Ishikawa (cell line): Measurements from ENCODE around the gene RSL1D1.

Experiments
- CEBPB ChIP-seq: IDR thresholded peaks from 2 replicates; pipeline ENCODE4 v1.6.1; 2012
- CREB1 ChIP-seq: IDR thresholded peaks from 2 replicates; pipeline ENCODE4 v1.6.1; 2012; ENCODE audit warnings: low read depth
- EGR1 ChIP-seq: IDR thresholded peaks from 2 replicates; pipeline ENCODE4 v1.6.1; 2012
- EP300 ChIP-seq: IDR thresholded peaks from 2 replicates; pipeline ENCODE4 v1.6.1; 2012; ENCODE audit warnings: borderline replicate concordance
- FOXM1 ChIP-seq: IDR thresholded peaks from 2 replicates; pipeline ENCODE4 v1.6.1; 2012; ENCODE audit warnings: low read depth, borderline replicate concordance
- MAX ChIP-seq: IDR thresholded peaks from 2 replicates; pipeline ENCODE4 v1.6.1; 2012
- NFIC ChIP-seq: IDR thresholded peaks from 2 replicates; pipeline ENCODE4 v1.6.1; 2012
- RAD21 ChIP-seq: IDR thresholded peaks from 2 replicates; pipeline ENCODE4 v1.6.1; 2012; ENCODE audit warnings: low read depth
- REST ChIP-seq: IDR thresholded peaks from 2 replicates; pipeline ENCODE4 v1.6.1; 2012; ENCODE audit warnings: low read depth, mild to moderate bottlenecking
- TAF1 ChIP-seq: IDR thresholded peaks from 2 replicates; pipeline ENCODE4 v1.6.1; 2012; ENCODE audit warnings: low read depth, mild to moderate bottlenecking
- TCF12 ChIP-seq: IDR thresholded peaks from 2 replicates; pipeline ENCODE4 v1.6.1; 2012; ENCODE audit warnings: low read depth
- TEAD4 ChIP-seq: IDR thresholded peaks from 2 replicates; pipeline ENCODE4 v1.6.1; 2012
- USF1 ChIP-seq: IDR thresholded peaks from 2 replicates; pipeline ENCODE4 v1.6.1; 2012
- YY1 ChIP-seq: IDR thresholded peaks from 2 replicates; pipeline ENCODE4 v1.6.1; 2012; ENCODE audit warnings: low read depth
- ZBTB7A ChIP-seq: IDR thresholded peaks from 2 replicates; pipeline ENCODE4 v1.6.1; 2012; ENCODE audit warnings: low read depth

The RSL1D1 gene

GRCh38 chr16:11833951-11834695 is 17.2 kb downstream of the RSL1D1 start:
- no peak for TF ChIP-seq EGR1
- no peak for TF ChIP-seq TEAD4
- no peak for TF ChIP-seq CREB1
- no peak for TF ChIP-seq REST
- TF ChIP-seq RAD21 = no peak
- TF ChIP-seq USF1 = no peak
- TF ChIP-seq TCF12 = no peak
- no peak for TF ChIP-seq NFIC
- TF ChIP-seq FOXM1 = no peak
- no peak for TF ChIP-seq TAF1
- no peak for TF ChIP-seq EP300
- no peak for TF ChIP-seq YY1
- TF ChIP-seq ZBTB7A = no peak
- no peak for TF ChIP-seq CEBPB
- TF ChIP-seq MAX = no peak

GRCh38 chr16:11828696-11829095 is 22.6 kb downstream of the RSL1D1 start:
- TF ChIP-seq EP300 (no peak), NFIC (no peak), YY1 (no peak), RAD21 (no peak), FOXM1 (no peak), CEBPB (no peak), EGR1 (no peak), REST (no peak), TCF12 (no peak), MAX (no peak), TEAD4 (no peak), CREB1 (no peak), ZBTB7A (no peak), USF1 (no peak)

GRCh38 chr16:11824362-11824761 is 27.0 kb downstream of the RSL1D1 start:
- TF ChIP-seq RAD21 = no peak
- no peak for TF ChIP-seq FOXM1
- no peak for TF ChIP-seq USF1
- no peak for TF ChIP-seq CREB1
- no peak for TF ChIP-seq TEAD4
- no peak for TF ChIP-seq EGR1
- no peak for TF ChIP-seq EP300
- no peak for TF ChIP-seq YY1

- TF ChIP-seq CEBPB = no peak
- TF ChIP-seq ZBTB7A = no peak
- TF ChIP-seq TAF1 = no peak
- no peak for TF ChIP-seq TCF12
- TF ChIP-seq CREB1 = no peak
- no peak for TF ChIP-seq YY1
- no peak for TF ChIP-seq NFIC
- no peak for TF ChIP-seq TEAD4
- no peak for TF ChIP-seq EP300
Observed at GRCh38 chr16:11819798-11820197, 31.5 kb downstream of the RSL1D1 start.

- TF ChIP-seq MAX (no peak), TEAD4 (no peak), CEBPB (no peak), FOXM1 (no peak), USF1 (no peak), EGR1 (no peak)
Observed at GRCh38 chr16:11816123-11816522, 35.2 kb downstream of the RSL1D1 start.
